GM19324 (cell line): ENCODE results near the gene KCNH1.

ENCODE experiments used
- ATAC-seq: cut with Tn5 transposase; IDR thresholded peaks from one replicate; pipeline ENCODE4 v1.9.1; 2021; ENCODE audit warnings: mild to moderate bottlenecking, moderate library complexity; ENCODE audit not compliant: unreplicated experiment, low FRiP score

KCNH1 gene

GRCh38 chr1:210898473-210898872 lies 235.5 kb downstream of the KCNH1 start:
- no peak for ATAC-seq

- no peak for ATAC-seq
These were observed 250.1 kb downstream of the KCNH1 start for GRCh38 chr1:210883821-210884220.

- no peak for ATAC-seq
These were observed 251.3 kb downstream of the KCNH1 start for GRCh38 chr1:210882414-210883221.

GRCh38 chr1:210878564-210878963 lies 255.4 kb downstream of the KCNH1 start:
- ATAC-seq = no peak

GRCh38 chr1:210876275-210876674 lies 257.7 kb downstream of the KCNH1 start:
- ATAC-seq = no peak

GRCh38 chr1:210866532-210866931 lies 267.4 kb downstream of the KCNH1 start:
- ATAC-seq = no peak

- ATAC-seq = no peak
These were observed 276.2 kb downstream of the KCNH1 start for GRCh38 chr1:210857705-210858104.

GRCh38 chr1:210857146-210857663 lies 276.7 kb downstream of the KCNH1 start:
- no peak for ATAC-seq

GRCh38 chr1:210855440-210855839 lies 278.5 kb downstream of the KCNH1 start:
- no peak for ATAC-seq

GRCh38 chr1:210853276-210853675 lies 280.7 kb downstream of the KCNH1 start:
- no peak for ATAC-seq

GRCh38 chr1:210850556-210850955 lies 283.4 kb downstream of the KCNH1 start:
- ATAC-seq = no peak

GRCh38 chr1:210848474-210848873 lies 285.5 kb downstream of the KCNH1 start:
- ATAC-seq = no peak

- no peak for ATAC-seq
These were observed 291.9 kb downstream of the KCNH1 start for GRCh38 chr1:210841926-210842625.

- no peak for ATAC-seq
These were observed 303.6 kb downstream of the KCNH1 start for GRCh38 chr1:210830034-210831028.

GRCh38 chr1:210828996-210829596 lies 304.9 kb downstream of the KCNH1 start:
- ATAC-seq = no peak

GRCh38 chr1:210827481-210827880 lies 306.5 kb downstream of the KCNH1 start:
- ATAC-seq = no peak

GRCh38 chr1:210826686-210827085 lies 307.3 kb downstream of the KCNH1 start:
- no peak for ATAC-seq

- no peak for ATAC-seq
These were observed 311.0 kb downstream of the KCNH1 start for GRCh38 chr1:210822932-210823331.

- ATAC-seq = no peak
These were observed 311.7 kb downstream of the KCNH1 start for GRCh38 chr1:210822241-210822640.

GRCh38 chr1:210821615-210822014 lies 312.3 kb downstream of the KCNH1 start:
- no peak for ATAC-seq
